RWPE2 (cell line): ENCODE results near the gene HDAC6.

Experiments used
- ATAC-seq: fragments of 200-7000 bp; cut with Tn5 transposase; 3 replicates; pipeline ENCODE4 v1.9.1; 2021; ENCODE audit warnings: low read depth
- DNase-seq: peaks from one replicate; pipeline ENCODE4 v3.0.0-alpha.2; 2020; ENCODE audit warnings: low spot score
- H3K27ac ChIP-seq: fragments of 450-650 bp; 2 replicates; pipeline ENCODE4 v1.5.1; 2017; ENCODE audit warnings: mild to moderate bottlenecking; ENCODE audit not compliant: poor library complexity, severe bottlenecking
- H3K27me3 ChIP-seq: fragments of 250-450 bp; sonication (Bioruptor Pico); 2 replicates; pipeline ENCODE4 v1.5.1; 2021; ENCODE audit warnings: mild to moderate bottlenecking, moderate library complexity; ENCODE audit not compliant: insufficient read depth, poor library complexity, severe bottlenecking
- H3K36me3 ChIP-seq: fragments of 250-450 bp; sonication (Bioruptor Pico); 2 replicates; pipeline ENCODE4 v1.5.1; 2020; ENCODE audit warnings: low read depth, mild to moderate bottlenecking, moderate library complexity
- H3K4me1 ChIP-seq: fragments of 250-450 bp; sonication (Bioruptor Pico); 2 replicates; pipeline ENCODE4 v1.5.1; 2021; ENCODE audit warnings: mild to moderate bottlenecking, moderate library complexity; ENCODE audit not compliant: insufficient read depth, poor library complexity, severe bottlenecking
- H3K4me3 ChIP-seq: fragments of 250-450 bp; sonication (Bioruptor Pico); 2 replicates; pipeline ENCODE4 v1.5.1; 2021; ENCODE audit warnings: mild to moderate bottlenecking, moderate library complexity; ENCODE audit not compliant: severe bottlenecking
- H3K9me3 ChIP-seq: fragments of 250-450 bp; sonication (Bioruptor Pico); 2 replicates; pipeline ENCODE4 v1.5.1; 2021; ENCODE audit warnings: mild to moderate bottlenecking, moderate library complexity; ENCODE audit not compliant: severe bottlenecking
- TF ChIP-seq, protein P1 (sequence below): fragments of 450-650 bp; IDR thresholded peaks from one replicate; pipeline ENCODE4 v1.5.1; 2017; ENCODE audit warnings: mild to moderate bottlenecking, moderate library complexity; ENCODE audit not compliant: poor library complexity, severe bottlenecking

HDAC6 gene

DNA sequence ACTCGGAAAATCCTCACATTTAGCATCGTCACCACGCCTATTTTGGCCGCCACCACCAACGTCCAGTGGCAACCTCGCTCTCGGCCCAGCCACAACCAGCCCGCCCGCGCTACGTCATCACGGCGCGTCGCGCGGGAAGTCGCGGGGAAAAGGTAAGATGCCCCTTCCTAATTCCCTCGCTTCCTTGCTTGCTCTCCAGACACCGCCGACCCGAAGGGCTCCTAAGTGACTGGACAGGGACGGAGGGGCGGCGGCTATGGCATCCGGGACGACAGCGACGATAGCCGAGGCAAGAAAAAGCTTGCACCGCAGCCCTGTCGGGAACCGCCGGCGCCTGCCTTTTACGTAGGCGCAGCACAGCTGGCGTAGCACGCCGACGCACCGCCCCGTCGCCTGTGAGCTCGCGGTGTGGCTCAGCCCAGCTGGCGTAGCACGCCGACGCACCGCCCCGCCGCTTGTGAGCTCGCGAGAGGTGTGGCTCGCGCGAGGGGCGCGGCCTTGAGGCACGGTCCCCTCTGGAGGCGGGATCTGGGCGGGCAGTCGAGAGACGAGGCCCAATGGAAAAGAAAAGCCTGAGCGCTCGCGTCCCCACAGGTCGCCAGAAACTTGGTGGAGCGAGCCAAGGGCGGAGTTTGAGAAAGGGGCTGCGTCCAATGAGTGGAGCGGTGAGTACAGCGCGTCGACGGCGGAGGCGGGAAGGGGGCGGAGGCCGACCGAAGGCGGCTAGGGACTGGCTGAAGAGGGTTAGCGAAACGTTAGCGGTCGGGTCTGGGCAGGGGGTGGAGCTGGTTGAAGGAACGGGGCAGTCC is at the start of gene HDAC6:
Gene HDAC6, plus strand, starts transcription at position 788 of the 809 bp plus-strand sequence. CDS start 626 bp downstream, outside the sequence.
- no peaks in the 10 kb centered on the region for H3K27me3 ChIP-seq
- peak; percentile 93 for ATAC-seq

DNA sequence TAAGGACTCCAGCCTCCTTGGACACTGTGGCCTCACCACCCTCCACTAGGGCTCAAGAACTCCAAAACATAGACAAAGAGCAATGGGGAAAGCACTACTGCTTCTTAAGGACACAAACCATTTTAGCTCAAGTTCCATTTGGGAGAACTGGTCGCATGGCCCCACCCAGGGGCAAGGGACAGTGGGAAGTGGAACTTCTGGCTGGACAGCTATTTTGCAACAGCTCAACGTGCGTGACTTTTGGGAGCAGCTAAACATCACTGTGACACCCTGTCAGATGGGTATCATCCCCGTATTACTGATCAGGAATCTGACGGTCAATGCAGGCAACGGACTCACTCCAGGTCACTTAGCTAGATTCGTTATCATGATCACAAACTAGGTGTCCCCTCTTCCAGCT is 49.4 kb upstream of the HDAC6 start:
- Histone ChIP-seq H3K27ac (no peak overlapping the region), H3K9me3 (no peaks in the 10 kb centered on the region), H3K36me3 (no peaks in the 10 kb centered on the region), H3K4me3 (no peak overlapping the region), H3K4me1 (no peaks in the 10 kb centered on the region), H3K27me3 (no peaks in the 10 kb centered on the region)
- TF ChIP-seq, protein P1, sequence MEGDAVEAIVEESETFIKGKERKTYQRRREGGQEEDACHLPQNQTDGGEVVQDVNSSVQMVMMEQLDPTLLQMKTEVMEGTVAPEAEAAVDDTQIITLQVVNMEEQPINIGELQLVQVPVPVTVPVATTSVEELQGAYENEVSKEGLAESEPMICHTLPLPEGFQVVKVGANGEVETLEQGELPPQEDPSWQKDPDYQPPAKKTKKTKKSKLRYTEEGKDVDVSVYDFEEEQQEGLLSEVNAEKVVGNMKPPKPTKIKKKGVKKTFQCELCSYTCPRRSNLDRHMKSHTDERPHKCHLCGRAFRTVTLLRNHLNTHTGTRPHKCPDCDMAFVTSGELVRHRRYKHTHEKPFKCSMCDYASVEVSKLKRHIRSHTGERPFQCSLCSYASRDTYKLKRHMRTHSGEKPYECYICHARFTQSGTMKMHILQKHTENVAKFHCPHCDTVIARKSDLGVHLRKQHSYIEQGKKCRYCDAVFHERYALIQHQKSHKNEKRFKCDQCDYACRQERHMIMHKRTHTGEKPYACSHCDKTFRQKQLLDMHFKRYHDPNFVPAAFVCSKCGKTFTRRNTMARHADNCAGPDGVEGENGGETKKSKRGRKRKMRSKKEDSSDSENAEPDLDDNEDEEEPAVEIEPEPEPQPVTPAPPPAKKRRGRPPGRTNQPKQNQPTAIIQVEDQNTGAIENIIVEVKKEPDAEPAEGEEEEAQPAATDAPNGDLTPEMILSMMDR = no peak
- DNase-seq (no peak), ATAC-seq (no peak)

More for the DNA sequence above, at the start of gene HDAC6:
- H3K9me3 ChIP-seq = no peaks in the 10 kb centered on the region
- peaks cover 7% of the 10 kb centered on the region for H3K36me3 ChIP-seq
- TF ChIP-seq, protein P1 = no peak
- peak within 1 kb of the TSS; percentile 69 for H3K27ac ChIP-seq
- no peaks in the 10 kb centered on the region for H3K4me1 ChIP-seq
- peak within 1 kb of the TSS; percentile 70 for H3K4me3 ChIP-seq
- DNase-seq = peak; percentile 95

DNA sequence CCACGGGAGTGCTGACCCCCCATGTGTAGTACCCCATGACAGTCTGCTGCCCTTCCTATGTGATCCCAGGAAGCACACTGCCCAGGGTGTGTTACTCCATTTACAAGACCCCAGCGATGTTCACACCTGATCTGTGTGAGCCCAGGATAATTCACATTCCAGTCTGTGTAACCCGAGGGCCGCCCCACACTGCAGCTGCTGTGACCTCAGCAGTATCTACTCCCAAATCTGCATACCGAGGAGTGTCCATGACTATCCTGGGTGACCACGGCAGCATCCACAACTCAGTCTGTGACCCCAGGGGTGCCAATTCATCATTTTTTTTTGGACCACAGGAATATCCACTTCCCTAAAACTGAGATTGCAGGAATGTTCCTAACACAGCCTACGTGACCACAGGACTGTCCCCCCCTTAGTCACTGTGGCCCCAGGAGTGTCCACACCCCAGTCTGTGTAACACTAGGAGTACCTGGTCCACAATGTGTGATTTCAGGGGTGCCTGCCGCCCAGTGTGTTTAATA is 48.1 kb upstream of the HDAC6 start:
- no peak overlapping the region for H3K4me3 ChIP-seq
- H3K27ac ChIP-seq = no peak overlapping the region
- no peaks in the 10 kb centered on the region for H3K36me3 ChIP-seq
- H3K27me3 ChIP-seq = no peaks in the 10 kb centered on the region
- no peaks in the 10 kb centered on the region for H3K4me1 ChIP-seq
- no peaks in the 10 kb centered on the region for H3K9me3 ChIP-seq
- TF ChIP-seq, protein P1 = no peak
- DNase-seq (no peak), ATAC-seq (no peak)

DNA sequence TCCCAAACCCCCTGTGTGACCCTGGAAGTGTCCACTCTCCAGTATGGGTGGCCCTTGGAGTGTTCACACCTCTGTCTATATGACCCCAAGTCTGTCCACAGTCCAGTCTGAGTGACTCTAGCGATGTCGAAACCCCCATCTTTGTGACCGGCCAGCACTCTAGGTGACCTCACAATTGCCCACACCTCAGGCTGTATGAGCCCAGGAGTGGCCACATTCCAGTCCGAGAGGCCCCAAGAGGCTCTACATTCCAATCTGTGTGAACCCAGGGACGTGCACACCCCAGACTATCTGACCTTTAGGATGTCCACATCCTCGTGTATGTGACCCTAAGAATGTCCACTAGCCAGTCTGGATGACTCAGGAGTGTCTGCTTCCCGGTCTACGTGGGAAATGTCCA is 47.6 kb upstream of the HDAC6 start:
- DNase-seq = no peak
- H3K36me3 ChIP-seq = no peaks in the 10 kb centered on the region
- H3K4me3 ChIP-seq = no peak overlapping the region
- H3K27me3 ChIP-seq = no peaks in the 10 kb centered on the region
- H3K4me1 ChIP-seq = no peaks in the 10 kb centered on the region
- H3K9me3 ChIP-seq = no peaks in the 10 kb centered on the region
- H3K27ac ChIP-seq = no peak overlapping the region
- ATAC-seq = no peak
- TF ChIP-seq, protein P1 = no peak
